A673 (cell line): ENCODE measurements around the gene CDH23. TPM values are rescaled to one million over a fixed set of nuclear protein-coding genes. Genes with fewer than 3 reads are reported as not detected.

Experiments
- BruUV-seq: library from RNA; stranded (reverse); fragments of 400-500 nt; replicated peaks from 2 replicates; lab custom pipeline; 2021; lab: Mats Ljungman, UMichigan
- CTCF ChIA-PET: fragments of 300-600 bp; sonication (Branson Sonifier 250); formaldehyde crosslinking; loops from one replicate; lab custom pipeline; 2022; ENCODE audit warnings: antibody characterized with exemption; lab: Charles Lee
- POLR2A ChIA-PET: fragments of 300-600 bp; sonication (Branson Sonifier 250); formaldehyde crosslinking; loops from one replicate; lab custom pipeline; 2022; ENCODE audit warnings: antibody characterized with exemption; ENCODE audit not compliant: low non-redundant PET; lab: Charles Lee
- DNase-seq: peaks from one replicate; pipeline ENCODE4 v3.0.0-alpha.2; 2015; ENCODE audit warnings: low spot score
- H3K27ac ChIP-seq: fragments of 200-600 bp; sonication (generic); 2 replicates; pipeline ENCODE4 v1.5.1; 2016; ENCODE audit warnings: mixed run types, low read depth, mild to moderate bottlenecking, mixed read lengths, antibody characterized with exemption, low read length; ENCODE audit not compliant: poor library complexity, severe bottlenecking
- H3K27me3 ChIP-seq: fragments of 200-600 bp; sonication (generic); replicated peaks from 2 replicates; pipeline ENCODE4 v1.6.1; 2017; ENCODE audit warnings: mixed run types, low read depth, mild to moderate bottlenecking, mixed read lengths, antibody characterized with exemption, low read length; ENCODE audit not compliant: insufficient read depth, poor library complexity
- H3K36me3 ChIP-seq: fragments of 200-600 bp; sonication (generic); 2 replicates; pipeline ENCODE4 v1.6.1; 2016; ENCODE audit warnings: mixed run types, mild to moderate bottlenecking, mixed read lengths, antibody characterized with exemption, low read length; ENCODE audit not compliant: insufficient read depth, poor library complexity, severe bottlenecking
- H3K4me1 ChIP-seq: fragments of 200-600 bp; sonication (generic); 2 replicates; pipeline ENCODE4 v1.6.1; 2017; ENCODE audit warnings: mixed run types, mild to moderate bottlenecking, mixed read lengths, antibody characterized with exemption, low read length; ENCODE audit not compliant: insufficient read depth, poor library complexity, severe bottlenecking
- H3K4me3 ChIP-seq: fragments of 200-600 bp; sonication (generic); 2 replicates; pipeline ENCODE4 v1.5.1; 2016; ENCODE audit warnings: low read depth, mixed run types, mild to moderate bottlenecking, mixed read lengths, low read length; ENCODE audit not compliant: poor library complexity, severe bottlenecking
- H3K9me3 ChIP-seq: fragments of 200-600 bp; sonication (generic); 2 replicates; pipeline ENCODE4 v1.6.1; 2016; ENCODE audit warnings: mixed run types, low read depth, mild to moderate bottlenecking, mixed read lengths, antibody characterized with exemption, low read length; ENCODE audit not compliant: poor library complexity, severe bottlenecking
- EZH2 ChIP-seq: fragments of 200-600 bp; sonication (generic); IDR thresholded peaks from 2 replicates; pipeline ENCODE4 v1.6.1; 2017; ENCODE audit warnings: borderline replicate concordance, low read depth, mild to moderate bottlenecking, mixed read lengths, antibody characterized with exemption, low read length; ENCODE audit not compliant: poor library complexity, severe bottlenecking
- intact Hi-C: fragments of 100-400 bp; cut with micrococcal nuclease; formaldehyde crosslinking; loops from one replicate; pipeline ENCODE4 v1.10.0; 2022; ENCODE audit not compliant: unreplicated experiment
- total RNA-seq: library from RNA; stranded (reverse); gene quantifications from 2 replicates; pipeline ENCODE4 v1.2.3, GENCODE V29; 2021
- TF ChIP-seq, protein P1 (sequence below): fragments of 300-800, 200-600 bp; sonication (generic); conservative IDR thresholded peaks from 2 replicates; pipeline ENCODE4 v1.5.1; 2017; ENCODE audit warnings: low read depth, mild to moderate bottlenecking, antibody characterized with exemption, low read length, moderate library complexity, mixed read lengths

CDH23 gene
- total RNA-seq, 1 experiment from 2014 or later = 49.7 TPM

DNA sequence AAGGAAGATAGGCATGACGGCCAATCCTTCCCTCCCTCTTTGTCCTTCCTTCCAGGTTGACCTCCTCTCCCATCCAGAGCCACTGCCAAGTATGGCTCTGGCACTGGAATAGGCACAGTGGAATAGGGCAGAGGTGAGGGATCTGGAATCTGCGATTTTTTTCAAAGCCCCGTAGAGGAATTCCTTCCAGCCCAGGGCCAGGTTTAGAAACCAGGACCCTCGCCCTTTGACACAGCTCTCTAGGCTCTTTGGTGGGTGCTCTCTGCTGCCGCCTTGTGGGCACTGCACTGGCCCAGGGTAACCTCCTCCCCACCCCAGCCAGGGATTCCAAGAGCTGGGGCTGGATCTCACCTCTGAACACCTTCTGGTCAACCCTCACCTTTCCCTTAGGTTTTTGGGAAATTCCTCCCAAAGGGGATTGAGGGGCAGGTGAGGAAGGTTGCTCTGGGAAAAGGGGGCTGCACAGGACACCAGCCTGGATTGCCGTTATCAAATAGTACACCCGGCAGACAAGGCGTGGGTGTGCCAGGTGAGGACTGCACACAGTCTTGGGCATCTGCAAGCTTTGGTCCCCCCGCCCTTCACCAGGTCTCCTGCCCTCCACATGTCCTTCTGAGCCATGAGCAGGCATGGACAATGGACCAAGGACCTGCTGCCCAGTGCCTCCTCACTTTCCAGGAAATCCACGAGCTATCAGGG is 300.1 kb downstream of the CDH23 start:
- BruUV-seq = no TSS peak
- Histone ChIP-seq H3K4me3 (no peak overlapping the region), H3K27ac (no peak overlapping the region), H3K36me3 (no peaks in the 10 kb centered on the region), H3K9me3 (no peaks in the 10 kb centered on the region), H3K27me3 (no peaks in the 10 kb centered on the region), H3K4me1 (no peaks in the 10 kb centered on the region)
- ChIA-PET POLR2A (no interaction called here), CTCF (interaction anchor here (0.6 to 1.8 kb wide), 10 partner anchors 10 to 1526 kb away, joined by 3 to 14 read pairs (median 6); partner anchors contain the start of genes CDH23, SAR1A and SLC29A3)
- TF ChIP-seq, protein P1, sequence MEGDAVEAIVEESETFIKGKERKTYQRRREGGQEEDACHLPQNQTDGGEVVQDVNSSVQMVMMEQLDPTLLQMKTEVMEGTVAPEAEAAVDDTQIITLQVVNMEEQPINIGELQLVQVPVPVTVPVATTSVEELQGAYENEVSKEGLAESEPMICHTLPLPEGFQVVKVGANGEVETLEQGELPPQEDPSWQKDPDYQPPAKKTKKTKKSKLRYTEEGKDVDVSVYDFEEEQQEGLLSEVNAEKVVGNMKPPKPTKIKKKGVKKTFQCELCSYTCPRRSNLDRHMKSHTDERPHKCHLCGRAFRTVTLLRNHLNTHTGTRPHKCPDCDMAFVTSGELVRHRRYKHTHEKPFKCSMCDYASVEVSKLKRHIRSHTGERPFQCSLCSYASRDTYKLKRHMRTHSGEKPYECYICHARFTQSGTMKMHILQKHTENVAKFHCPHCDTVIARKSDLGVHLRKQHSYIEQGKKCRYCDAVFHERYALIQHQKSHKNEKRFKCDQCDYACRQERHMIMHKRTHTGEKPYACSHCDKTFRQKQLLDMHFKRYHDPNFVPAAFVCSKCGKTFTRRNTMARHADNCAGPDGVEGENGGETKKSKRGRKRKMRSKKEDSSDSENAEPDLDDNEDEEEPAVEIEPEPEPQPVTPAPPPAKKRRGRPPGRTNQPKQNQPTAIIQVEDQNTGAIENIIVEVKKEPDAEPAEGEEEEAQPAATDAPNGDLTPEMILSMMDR = peak; percentile 85
- no peak for TF ChIP-seq EZH2
- intact Hi-C loops = loop anchor here (2.0 to 5.0 kb wide), 2 partner anchors 299 to 382 kb away; partner anchors contain the start of gene CDH23
- DNase-seq = peak; percentile 54

DNA sequence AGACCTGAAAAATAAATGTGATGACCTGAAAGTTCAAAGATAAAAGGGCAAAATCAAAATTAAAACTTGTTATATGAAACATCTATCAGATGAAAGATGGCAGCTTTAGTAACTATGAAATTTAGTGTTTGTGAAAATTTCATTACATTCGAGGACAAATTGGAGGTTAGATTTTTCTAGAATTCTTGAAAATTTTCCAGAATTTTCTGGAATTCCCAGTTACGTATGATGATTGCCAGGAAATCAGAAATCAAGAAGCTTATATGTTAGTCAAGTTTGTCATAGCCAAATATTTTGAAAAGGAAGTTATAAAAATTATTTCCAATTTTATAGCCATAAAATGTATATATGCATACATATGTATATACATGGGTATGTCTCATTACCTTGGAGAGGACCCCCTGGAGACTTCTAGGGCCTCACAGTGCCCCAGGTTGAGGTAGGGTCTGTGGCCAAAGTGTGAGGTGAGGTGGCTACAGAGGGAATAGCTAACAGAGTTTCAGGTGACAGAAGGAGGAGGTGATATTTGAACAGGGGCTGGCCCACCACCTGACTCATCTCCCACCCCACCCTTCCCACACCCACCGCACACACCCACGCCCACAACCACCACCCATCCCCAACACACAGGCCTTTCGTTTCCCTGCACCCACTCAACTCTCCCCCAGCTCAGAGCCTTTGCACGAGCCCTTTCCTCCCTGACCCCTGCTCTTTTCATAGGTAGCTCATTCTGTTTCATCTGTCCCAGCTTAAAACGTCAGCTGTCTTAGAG is 301.4 kb downstream of the CDH23 start:
- TF ChIP-seq, protein P1 = no peak
- no peak for TF ChIP-seq EZH2
- ChIA-PET CTCF (interaction anchor here (0.6 to 1.0 kb wide), 2 partner anchors 9 to 231 kb away, joined by 3 read pairs; no protein-coding TSS in a partner anchor), POLR2A (no interaction called here)
- no peak overlapping the region for H3K4me3 ChIP-seq
- intact Hi-C loops = loop anchor here (2.0 to 5.0 kb wide), 2 partner anchors 301 to 383 kb away; partner anchors contain the start of gene CDH23
- DNase-seq = no peak
- no peaks in the 10 kb centered on the region for H3K36me3 ChIP-seq
- H3K27me3 ChIP-seq = no peaks in the 10 kb centered on the region
- no peaks in the 10 kb centered on the region for H3K4me1 ChIP-seq
- no TSS peak for BruUV-seq
- H3K27ac ChIP-seq = no peak overlapping the region
- H3K9me3 ChIP-seq = no peaks in the 10 kb centered on the region

DNA sequence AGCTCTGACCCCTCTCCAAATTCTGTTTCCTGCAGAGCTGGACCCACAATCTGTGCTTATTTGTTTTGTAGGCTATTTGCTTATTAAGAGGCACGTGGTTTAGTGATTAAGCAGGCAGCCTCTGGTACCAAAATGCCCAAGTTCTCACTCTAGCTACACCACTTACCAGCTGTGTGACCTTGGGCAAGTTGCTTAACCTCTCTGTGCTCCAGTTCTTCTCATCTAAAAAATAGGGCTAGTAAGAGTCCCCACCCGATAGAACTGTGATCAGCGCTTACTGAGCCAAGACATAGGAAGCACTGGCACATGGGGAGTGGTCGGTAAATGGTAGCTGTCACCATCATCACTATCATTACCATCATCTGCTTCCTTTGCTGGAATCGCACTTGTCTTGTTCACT is 302.0 kb downstream of the CDH23 start:
- CTCF ChIA-PET = interaction anchor here (0.6 to 1.0 kb wide), 2 partner anchors 8 to 231 kb away, joined by 3 read pairs; no protein-coding TSS in a partner anchor
- TF ChIP-seq, protein P1 = no peak
- no peak for TF ChIP-seq EZH2

More for the DNA sequence above, 302.0 kb downstream of the CDH23 start:
- no peak for DNase-seq
- no peaks in the 10 kb centered on the region for H3K9me3 ChIP-seq
- no peak overlapping the region for H3K27ac ChIP-seq
- intact Hi-C loops = loop anchor here (5.0 kb wide), 1 partner anchor 301 kb away; the partner anchor contains the start of gene CDH23
- POLR2A ChIA-PET = no interaction called here
- no peak overlapping the region for H3K4me3 ChIP-seq
- no TSS peak for BruUV-seq
- no peaks in the 10 kb centered on the region for H3K4me1 ChIP-seq
- no peaks in the 10 kb centered on the region for H3K27me3 ChIP-seq
- H3K36me3 ChIP-seq = no peaks in the 10 kb centered on the region
